Measurements from ENCODE around the gene MPO. TPM values are rescaled to one million over a fixed set of nuclear protein-coding genes. Genes with fewer than 3 reads are reported as not detected.

The MPO gene
- total and polyA plus RNA-seq, 2 of the 8 experiments (the other 6 are each of a cell fraction or from before 2014, with no cell fraction given) = 0.06 to 0.74 TPM

DNA sequence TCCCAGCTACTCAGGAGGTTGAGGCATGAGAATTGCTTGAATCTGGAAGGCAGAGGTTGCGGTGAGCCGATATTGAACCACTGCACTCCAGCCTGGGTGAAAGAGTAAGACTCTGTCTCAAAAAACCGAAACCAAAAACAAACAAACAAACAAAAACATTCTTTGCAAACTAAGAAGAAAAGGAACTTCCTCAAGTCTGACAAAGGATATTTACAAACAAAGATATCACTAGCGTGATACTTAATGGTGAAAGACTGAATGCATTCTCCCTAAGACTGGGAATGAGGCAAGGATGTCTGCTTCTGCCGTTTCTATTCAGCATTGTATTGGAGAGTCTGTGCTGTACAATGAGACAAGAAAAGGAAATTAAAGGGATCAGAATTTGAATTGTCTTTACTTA is 10.5 kb upstream of the MPO start (continued):
- TF ChIP-seq ATF2 (IDR thresholded peaks at IDR 0.05; ENCODE audit: low read length) (no peak), TCF12 (IDR thresholded peaks at IDR 0.05; ENCODE audit: low read depth, low read length) (no peak), FOSL1 (IDR thresholded peaks at IDR 0.05; ENCODE audit: insufficient read depth, low read depth, low read length) (no peak), ZNF274 (IDR thresholded peaks at IDR 0.05; ENCODE audit: borderline replicate concordance, extremely low read depth, low read length) (no peak)
- TF ChIP-seq, protein P1, sequence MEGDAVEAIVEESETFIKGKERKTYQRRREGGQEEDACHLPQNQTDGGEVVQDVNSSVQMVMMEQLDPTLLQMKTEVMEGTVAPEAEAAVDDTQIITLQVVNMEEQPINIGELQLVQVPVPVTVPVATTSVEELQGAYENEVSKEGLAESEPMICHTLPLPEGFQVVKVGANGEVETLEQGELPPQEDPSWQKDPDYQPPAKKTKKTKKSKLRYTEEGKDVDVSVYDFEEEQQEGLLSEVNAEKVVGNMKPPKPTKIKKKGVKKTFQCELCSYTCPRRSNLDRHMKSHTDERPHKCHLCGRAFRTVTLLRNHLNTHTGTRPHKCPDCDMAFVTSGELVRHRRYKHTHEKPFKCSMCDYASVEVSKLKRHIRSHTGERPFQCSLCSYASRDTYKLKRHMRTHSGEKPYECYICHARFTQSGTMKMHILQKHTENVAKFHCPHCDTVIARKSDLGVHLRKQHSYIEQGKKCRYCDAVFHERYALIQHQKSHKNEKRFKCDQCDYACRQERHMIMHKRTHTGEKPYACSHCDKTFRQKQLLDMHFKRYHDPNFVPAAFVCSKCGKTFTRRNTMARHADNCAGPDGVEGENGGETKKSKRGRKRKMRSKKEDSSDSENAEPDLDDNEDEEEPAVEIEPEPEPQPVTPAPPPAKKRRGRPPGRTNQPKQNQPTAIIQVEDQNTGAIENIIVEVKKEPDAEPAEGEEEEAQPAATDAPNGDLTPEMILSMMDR (IDR thresholded peaks at IDR 0.05; ENCODE audit: control extremely low read depth in 1 of 3, insufficient read depth in 1 of 3, low read depth in 1 of 3, low read length in 3 of 3) = no peak
